HG03439 (cell line): Measurements from ENCODE around the gene TXN.
"Not testable (repeated sequence)": the region's sequence is repeated elsewhere in the genome, so short reads cannot be mapped to it uniquely, and the experiment has no call there.

Source experiments
- ATAC-seq: cut with Tn5 transposase; IDR thresholded peaks from one replicate; pipeline ENCODE4 v1.9.1; 2021; ENCODE audit warnings: mild to moderate bottlenecking, moderate library complexity; ENCODE audit not compliant: unreplicated experiment

Gene TXN

DNA sequence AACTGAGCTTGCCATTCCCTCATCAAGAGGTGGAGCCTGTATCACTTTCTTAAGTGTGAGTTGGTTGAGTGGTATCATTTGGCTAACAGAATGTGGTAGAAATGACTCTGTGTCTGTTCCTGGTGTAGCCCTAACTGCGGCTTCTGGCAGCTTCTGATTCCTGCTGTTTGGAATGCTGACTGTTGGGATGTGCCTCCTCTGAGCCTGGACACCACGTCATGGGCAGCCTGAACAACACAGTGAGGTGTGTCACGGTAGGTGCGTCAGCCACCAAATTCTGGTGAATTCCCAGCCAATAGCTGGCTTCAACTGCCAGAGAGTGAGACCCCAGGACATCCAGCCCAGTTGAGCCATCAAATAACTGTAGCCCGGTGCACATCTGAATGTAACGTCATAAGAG, 42.2 kb downstream of the TXN start:
- ATAC-seq: no peak

- no peak for ATAC-seq
Measured at GRCh38 chr9:110213413-110214044, 42.8 kb downstream of the TXN start.

DNA sequence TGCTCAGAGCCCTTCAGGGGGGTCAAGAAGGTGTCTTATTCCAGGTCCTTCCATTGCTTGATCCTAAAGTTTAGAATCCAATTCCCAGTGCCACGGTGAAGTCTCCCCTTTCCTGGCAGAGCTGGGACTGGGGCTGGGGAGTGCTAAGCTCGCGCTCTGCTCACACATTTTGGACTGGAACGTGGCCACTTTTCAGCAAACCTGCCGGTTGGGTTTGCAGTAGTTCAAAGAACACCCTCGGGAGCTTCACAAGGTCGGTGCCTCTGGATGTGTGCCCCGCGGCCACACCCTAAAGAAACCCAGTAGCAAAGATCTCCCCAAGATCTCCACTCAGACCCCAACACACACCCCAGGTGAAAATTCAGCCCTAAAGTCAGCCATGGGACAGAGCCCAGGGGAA, 48.3 kb downstream of the TXN start, which contains the start of gene C9orf152:
C9orf152 (minus strand) TSS at position 129 of the 400 bp plus-strand sequence. CDS start 580 bp downstream, outside the sequence.
- no peak for ATAC-seq

DNA sequence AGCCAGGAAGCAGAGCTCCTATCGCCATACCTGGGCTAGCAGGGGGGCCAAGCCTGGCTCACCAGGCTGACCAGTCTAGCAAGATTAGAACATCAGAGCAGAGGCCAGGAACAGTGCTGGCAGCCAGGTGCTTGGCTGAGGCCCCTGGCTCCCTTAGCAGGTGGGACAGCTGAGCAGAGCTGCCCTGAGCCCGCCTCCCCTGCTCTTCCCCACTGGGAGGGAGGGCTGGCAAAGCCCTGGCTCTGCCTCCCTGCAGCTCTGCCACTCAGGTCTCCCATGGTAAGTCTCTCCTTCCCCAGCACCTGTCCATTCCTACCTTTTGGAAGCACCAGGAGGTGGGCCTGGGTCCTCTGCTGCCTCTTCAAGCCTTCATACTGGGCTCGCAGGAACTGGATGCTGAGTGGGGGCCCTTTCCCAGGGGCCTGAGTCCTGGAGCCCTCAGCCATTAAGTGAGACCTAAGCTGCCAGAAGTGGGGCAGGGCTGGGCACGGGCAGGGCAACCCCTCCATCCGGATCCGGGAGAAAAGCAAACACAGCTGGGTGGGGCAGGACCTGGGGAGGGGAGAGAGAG, 49.2 kb downstream of the TXN start:
- no peak for ATAC-seq

- ATAC-seq: no peak
Measured at GRCh38 chr9:110206389-110206788, 49.9 kb downstream of the TXN start.

DNA sequence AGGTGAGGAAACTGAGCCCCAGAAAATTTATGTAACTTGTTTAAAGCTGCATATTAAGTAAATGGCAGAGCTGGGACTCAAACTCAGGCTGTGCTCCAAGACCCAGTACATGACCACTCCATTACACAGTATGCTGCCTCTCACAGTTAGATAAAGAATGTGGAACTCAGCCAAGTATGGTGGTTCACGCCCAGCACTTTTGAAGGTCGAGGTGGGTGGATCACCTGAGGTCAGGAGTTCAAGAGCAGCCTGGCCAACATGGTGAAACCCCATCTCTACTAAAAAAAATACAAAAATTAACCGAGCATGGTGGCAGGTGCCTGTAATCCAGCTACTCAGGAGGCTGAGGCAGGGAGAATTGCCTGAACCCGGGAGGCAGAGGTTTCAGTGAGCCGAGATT, 50.7 kb downstream of the TXN start:
- ATAC-seq: not testable (repeated sequence)

DNA sequence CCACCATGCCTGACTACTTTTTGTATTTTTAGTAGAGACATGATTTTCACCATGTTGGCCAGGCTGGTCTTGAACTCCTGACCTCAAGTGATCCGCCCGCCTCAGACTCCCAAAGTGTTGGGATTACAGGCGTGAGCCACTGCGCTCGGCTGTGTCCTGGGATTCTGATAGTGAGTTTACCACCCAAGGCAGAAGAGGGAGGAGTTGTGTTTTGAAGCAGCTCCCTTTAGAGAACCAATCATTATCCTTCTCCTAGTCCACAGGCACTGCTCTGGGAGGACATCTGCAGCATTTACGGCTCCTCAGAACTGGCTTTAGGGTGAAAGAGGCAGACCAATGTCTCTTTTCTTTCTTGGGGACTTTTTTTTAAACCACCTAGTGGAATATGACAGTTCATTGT, 54.1 kb downstream of the TXN start:
- no peak for ATAC-seq

GRCh38 chr9:110199643-110200042, 56.7 kb downstream of the TXN start:
- no peak for ATAC-seq

DNA sequence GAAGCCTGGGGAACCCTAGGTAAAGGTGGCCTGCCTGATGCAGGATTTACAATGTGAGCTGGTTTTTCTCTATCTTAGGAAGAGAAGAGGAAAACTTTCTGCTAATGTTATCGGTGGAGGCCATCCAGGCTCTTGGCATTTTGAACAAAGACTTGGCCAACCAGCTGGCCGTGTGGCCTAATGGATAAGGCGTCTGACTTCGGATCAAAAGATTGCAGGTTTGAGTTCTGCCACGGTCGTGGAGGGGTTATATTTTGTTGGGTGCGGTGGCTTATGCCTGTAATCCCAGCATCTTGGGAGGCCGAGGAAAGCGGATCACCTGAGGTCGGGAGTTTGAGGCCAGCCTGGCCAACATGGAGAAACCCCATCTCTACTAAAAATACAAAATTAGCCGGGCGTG, 58.0 kb downstream of the TXN start:
- no peak for ATAC-seq

DNA sequence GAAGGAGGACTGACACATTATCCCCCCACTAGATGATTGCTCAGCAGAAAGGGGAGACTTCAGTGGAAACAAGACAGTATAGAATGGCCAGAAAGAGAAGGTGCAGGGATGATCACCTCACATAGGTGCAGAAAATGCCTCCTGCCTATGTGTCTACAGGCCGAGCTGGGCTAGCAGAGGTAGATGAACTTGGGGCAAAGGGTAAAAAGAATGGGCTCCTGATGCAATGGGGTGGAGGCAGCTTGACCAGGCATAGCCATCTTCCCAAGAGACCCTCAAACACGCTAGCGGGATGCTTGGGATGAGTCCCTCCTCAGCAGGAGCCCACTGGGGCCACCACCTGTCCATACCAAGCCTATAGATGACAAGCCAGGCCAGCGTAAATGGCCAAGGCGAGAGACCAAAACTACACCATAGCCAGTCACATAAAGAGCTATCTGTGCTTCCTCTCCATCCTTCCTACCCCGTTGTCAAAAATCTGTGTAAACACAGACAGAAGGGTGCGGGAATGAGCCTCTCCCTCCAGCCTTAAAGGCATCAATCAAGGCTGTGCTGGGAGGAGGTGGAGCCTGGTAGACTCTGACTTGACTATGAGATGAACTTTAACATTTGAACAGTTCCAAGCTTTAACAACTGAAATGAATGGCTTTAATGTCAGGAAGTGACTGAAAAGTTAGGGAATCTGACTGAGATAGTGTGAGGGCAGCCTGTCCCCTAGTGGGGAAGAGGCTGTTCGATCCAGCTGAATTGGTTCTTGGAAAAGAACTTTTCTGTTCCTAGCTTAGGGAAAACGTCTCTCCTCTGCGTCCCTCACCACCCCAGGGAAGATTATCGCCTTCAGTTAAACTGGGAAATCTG, 58.7 kb downstream of the TXN start:
- ATAC-seq: no peak

DNA sequence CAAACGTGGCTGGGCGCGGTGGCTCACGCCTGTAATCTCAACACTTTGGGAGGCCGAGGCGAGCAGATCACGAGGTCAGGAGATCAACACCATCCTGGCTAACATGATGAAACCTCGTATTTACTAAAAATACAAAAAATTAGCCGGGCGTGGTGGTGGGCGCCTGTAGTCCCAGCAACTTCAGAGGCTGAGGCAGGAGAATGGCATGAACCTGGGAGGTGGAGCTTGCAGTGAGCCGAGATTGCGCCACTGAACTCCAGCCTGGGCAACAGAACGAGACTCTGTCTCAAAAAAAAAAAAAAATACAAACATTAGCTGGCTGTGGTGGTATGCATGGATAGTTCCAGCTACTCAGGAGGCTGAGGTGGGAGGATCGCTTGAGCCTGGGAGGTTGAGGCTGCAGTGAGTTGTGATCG, 60.2 kb downstream of the TXN start:
- ATAC-seq: not testable (repeated sequence)
